Measurements from ENCODE around the gene GALNT6.

- TF ChIP-seq CTCF (conservative IDR thresholded peaks at IDR 0.05 in 1 of 2, IDR thresholded peaks at IDR 0.05 in 1 of 2; ENCODE audit: low read depth in 1 of 2, low read length in 2 of 2) (no peak), EZH2 (IDR thresholded peaks at IDR 0.05; ENCODE audit: low read length, missing control alignments) (no peak)
Observed at GRCh38 chr12:51429700-51430099, 38.5 kb upstream of the GALNT6 start.
